K562 treated with DMSO at 1 percent for 24 hours (cell line): ENCODE data around the gene SV2A. TPM values are rescaled to one million over a fixed set of nuclear protein-coding genes. Genes with fewer than 3 reads are reported as not detected.

Experiments
- total RNA-seq: library from RNA; unstranded; fragments of 300-600 nt; gene quantifications from 2 replicates; pipeline ENCODE4 v1.2.3, GENCODE V29; 2022; ENCODE audit warnings: low read depth; ENCODE audit not compliant: insufficient read depth

The SV2A gene
- 0.20 and 0.22 TPM in 2 replicates for total RNA-seq

GRCh38 chr1:149917571-149918144 is at the start of gene SV2A:
TSS of gene SV2A (minus strand) at chr1:149917844. CDS start at chr1:149913840, 4,004 bp downstream.

GRCh38 chr1:149936170-149936991 is 18.7 kb upstream of the SV2A start, which contains the start of gene MTMR11:
TSS of gene MTMR11 (minus strand) at chr1:149936879. CDS start at chr1:149936647, 232 bp downstream.

GRCh38 chr1:149927563-149928400 is 10.1 kb upstream of the SV2A start, which contains the start of gene SF3B4:
TSS of gene SF3B4 (minus strand) at chr1:149927803. CDS start at chr1:149927759, 44 bp downstream.

GRCh38 chr1:149899460-149900284 is 18.0 kb downstream of the SV2A start, which contains the start of gene BOLA1:
TSS of gene BOLA1 (plus strand) at chr1:149899568. CDS start at chr1:149900060, 492 bp downstream.

Other genes starting within 250 kb of the SV2A start
- gene FCGR1A, start 135.2 kb downstream of the SV2A start, total RNA-seq, result 2.0 and 3.0 TPM in 2 replicates
- gene BOLA1, start 18.3 kb downstream of the SV2A start, total RNA-seq, result 2.3 and 3.3 TPM in 2 replicates
- gene SF3B4, start 10.0 kb upstream of the SV2A start, total RNA-seq, result 61.4 and 69.1 TPM in 2 replicates
- gene MTMR11, start 19.0 kb upstream of the SV2A start, total RNA-seq, result 0.44 and 1.3 TPM in 2 replicates
- gene OTUD7B, start 92.9 kb upstream of the SV2A start, total RNA-seq, result 4.7 and 7.2 TPM in 2 replicates
- 19.1 and 20.3 TPM in 2 replicates for gene VPS45, start 149.9 kb upstream of the SV2A start, total RNA-seq
- gene PLEKHO1, start 232.1 kb upstream of the SV2A start, total RNA-seq, result 10.1 and 15.3 TPM in 2 replicates